ENCODE data around the gene ME3. TPM values are rescaled to one million over a fixed set of nuclear protein-coding genes. Genes with fewer than 3 reads are reported as not detected.
"Not testable (repeated sequence)": the region's sequence is repeated elsewhere in the genome, so short reads cannot be mapped to it uniquely, and the experiment has no call there.

The ME3 gene
- total RNA-seq, 2 experiments from 2014 or later = not detected

GRCh38 chr11:86569109-86569508 is 103.3 kb downstream of the ME3 start:
- no peak for TF ChIP-seq CTCF (conservative IDR thresholded peaks at IDR 0.05; ENCODE audit: low read length)
- H4K20me1 ChIP-seq (ENCODE audit: insufficient read depth, low read length) = no peaks in the 10 kb centered on the region
- no peak overlapping the region for H3K27ac ChIP-seq (ENCODE audit: low read depth, low read length, poor library complexity, severe bottlenecking)
- no peaks in the 10 kb centered on the region for H3K4me1 ChIP-seq (ENCODE audit: insufficient read depth, low read length, poor library complexity, severe bottlenecking)
- H2AFZ ChIP-seq (ENCODE audit: low read length) = no peak overlapping the region
- ChIA-PET POLR2A (no interaction called here), CTCF (ENCODE audit: unreplicated experiment) (no interaction called here)
- no peak overlapping the region for H3K4me3 ChIP-seq (ENCODE audit: low read depth, low read length, poor library complexity, severe bottlenecking)
- H3K9me3 ChIP-seq (ENCODE audit: low read length) = no peaks in the 10 kb centered on the region
- DNase-seq (ENCODE audit: low spot score) = no peak
- H3K79me2 ChIP-seq (ENCODE audit: insufficient read depth, low read depth, low read length) = no peaks in the 10 kb centered on the region
- intact Hi-C loops (cut with micrococcal nuclease; ENCODE audit: unreplicated experiment) = no loop called here
- BruUV-seq (replicated peaks) = no TSS peak
- H3K9me2 ChIP-seq (ENCODE audit: insufficient read depth, low read length) = no peaks in the 10 kb centered on the region
- no peaks in the 10 kb centered on the region for H3K36me3 ChIP-seq (ENCODE audit: insufficient read depth, low read length)
- no peak overlapping the region for H3K4me2 ChIP-seq (ENCODE audit: low read length)

GRCh38 chr11:86565801-86566312 is 106.6 kb downstream of the ME3 start:
- DNase-seq (ENCODE audit: low spot score) = no peak
- Histone ChIP-seq H3K79me2 (ENCODE audit: insufficient read depth, low read depth, low read length) (no peaks in the 10 kb centered on the region), H3K27ac (ENCODE audit: low read depth, low read length, poor library complexity, severe bottlenecking) (no peak overlapping the region), H3K4me1 (ENCODE audit: insufficient read depth, low read length, poor library complexity, severe bottlenecking) (no peaks in the 10 kb centered on the region), H3K4me2 (ENCODE audit: low read length) (no peak overlapping the region), H3K36me3 (ENCODE audit: insufficient read depth, low read length) (no peaks in the 10 kb centered on the region), H4K20me1 (ENCODE audit: insufficient read depth, low read length) (no peaks in the 10 kb centered on the region), H3K9me2 (ENCODE audit: insufficient read depth, low read length) (no peaks in the 10 kb centered on the region; the same call in 1 of the 2 replicates), H3K9me3 (ENCODE audit: low read length) (no peaks in the 10 kb centered on the region), H3K4me3 (ENCODE audit: low read depth, low read length, poor library complexity, severe bottlenecking) (no peak overlapping the region), H2AFZ (ENCODE audit: low read length) (no peak overlapping the region)
- TF ChIP-seq CTCF (conservative IDR thresholded peaks at IDR 0.05; ENCODE audit: low read length) = no peak
- TF ChIP-seq EZH2phosphoT487 (IDR thresholded peaks at IDR 0.05; ENCODE audit: borderline replicate concordance, low read depth, low read length) = no peak
- BruUV-seq (replicated peaks) = no TSS peak
- intact Hi-C loops (cut with micrococcal nuclease; ENCODE audit: unreplicated experiment) = no loop called here
- CTCF ChIA-PET (ENCODE audit: unreplicated experiment) = no interaction called here
- POLR2A ChIA-PET = no interaction called here

DNA sequence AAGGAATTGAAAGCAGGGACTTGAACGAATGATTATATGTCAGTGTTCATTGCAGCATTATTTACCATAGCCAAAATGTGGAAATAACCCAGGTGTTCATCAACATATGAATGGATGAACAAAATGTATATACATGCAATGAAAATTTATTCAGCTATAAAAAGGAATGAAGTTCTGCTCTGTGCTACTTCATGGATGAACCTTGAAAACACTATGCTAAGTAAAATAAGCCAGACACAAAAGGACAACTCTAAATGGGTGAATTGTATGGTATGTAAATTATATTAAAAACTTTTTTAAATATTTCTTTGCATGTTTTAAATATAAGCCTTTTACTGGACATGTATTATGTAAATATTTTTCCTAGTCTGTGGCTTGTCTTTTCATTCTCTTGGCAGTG is 107.0 kb downstream of the ME3 start:
- no TSS peak for BruUV-seq (replicated peaks)
- H3K27ac ChIP-seq (ENCODE audit: low read depth, low read length, poor library complexity, severe bottlenecking) = no peak overlapping the region
- no peak overlapping the region for H3K4me2 ChIP-seq (ENCODE audit: low read length)
- intact Hi-C loops (cut with micrococcal nuclease; ENCODE audit: unreplicated experiment) = no loop called here
- no peak overlapping the region for H3K4me3 ChIP-seq (ENCODE audit: low read depth, low read length, poor library complexity, severe bottlenecking)
- no peaks in the 10 kb centered on the region for H4K20me1 ChIP-seq (ENCODE audit: insufficient read depth, low read length)
- H3K36me3 ChIP-seq (ENCODE audit: insufficient read depth, low read length) = no peaks in the 10 kb centered on the region
- no peaks in the 10 kb centered on the region for H3K9me3 ChIP-seq (ENCODE audit: low read length)
- H3K79me2 ChIP-seq (ENCODE audit: insufficient read depth, low read depth, low read length) = no peaks in the 10 kb centered on the region
- H3K4me1 ChIP-seq (ENCODE audit: insufficient read depth, low read length, poor library complexity, severe bottlenecking) = no peaks in the 10 kb centered on the region
- ChIA-PET POLR2A (no interaction called here), CTCF (ENCODE audit: unreplicated experiment) (no interaction called here)
- H3K9me2 ChIP-seq (ENCODE audit: insufficient read depth, low read length) = no peaks in the 10 kb centered on the region; the same call in 1 of the 2 replicates
- no peak for DNase-seq (ENCODE audit: low spot score)
- TF ChIP-seq EZH2phosphoT487 (IDR thresholded peaks at IDR 0.05; ENCODE audit: borderline replicate concordance, low read depth, low read length) (no peak), CTCF (conservative IDR thresholded peaks at IDR 0.05; ENCODE audit: low read length) (no peak)
- no peak overlapping the region for H2AFZ ChIP-seq (ENCODE audit: low read length)

GRCh38 chr11:86562842-86563241 is 109.6 kb downstream of the ME3 start:
- H3K36me3 ChIP-seq (ENCODE audit: insufficient read depth, low read length); DNase-seq (ENCODE audit: low spot score); intact Hi-C loops (cut with micrococcal nuclease; ENCODE audit: unreplicated experiment); POLR2A ChIA-PET; CTCF ChIA-PET (ENCODE audit: unreplicated experiment); H3K4me2 ChIP-seq (ENCODE audit: low read length); H3K27ac ChIP-seq (ENCODE audit: low read depth, low read length, poor library complexity, severe bottlenecking); H3K4me3 ChIP-seq (ENCODE audit: low read depth, low read length, poor library complexity, severe bottlenecking); BruUV-seq (replicated peaks); H3K4me1 ChIP-seq (ENCODE audit: insufficient read depth, low read length, poor library complexity, severe bottlenecking); H3K9me3 ChIP-seq (ENCODE audit: low read length); H3K9me2 ChIP-seq (ENCODE audit: insufficient read depth, low read length); H3K79me2 ChIP-seq (ENCODE audit: insufficient read depth, low read depth, low read length); H4K20me1 ChIP-seq (ENCODE audit: insufficient read depth, low read length); H2AFZ ChIP-seq (ENCODE audit: low read length): not testable (repeated sequence)
